OCI-LY7 (cell line): ENCODE measurements around the gene RNPEPL1.

ENCODE experiments used
- CTCF ChIP-seq: fragments of 200-600 bp; sonication (generic); conservative IDR thresholded peaks from 2 replicates; pipeline ENCODE4 v1.5.1; 2014; ENCODE audit warnings: mild to moderate bottlenecking, antibody characterized with exemption, low read length, moderate library complexity, mixed read lengths
- EZH2phosphoT487 ChIP-seq: fragments of 200-600 bp; sonication (generic); IDR thresholded peaks from 2 replicates; pipeline ENCODE4 v1.6.1; 2018; ENCODE audit warnings: low read depth, borderline replicate concordance, mild to moderate bottlenecking, mixed run types, antibody characterized with exemption, low read length, moderate library complexity, mixed read lengths

DNA sequence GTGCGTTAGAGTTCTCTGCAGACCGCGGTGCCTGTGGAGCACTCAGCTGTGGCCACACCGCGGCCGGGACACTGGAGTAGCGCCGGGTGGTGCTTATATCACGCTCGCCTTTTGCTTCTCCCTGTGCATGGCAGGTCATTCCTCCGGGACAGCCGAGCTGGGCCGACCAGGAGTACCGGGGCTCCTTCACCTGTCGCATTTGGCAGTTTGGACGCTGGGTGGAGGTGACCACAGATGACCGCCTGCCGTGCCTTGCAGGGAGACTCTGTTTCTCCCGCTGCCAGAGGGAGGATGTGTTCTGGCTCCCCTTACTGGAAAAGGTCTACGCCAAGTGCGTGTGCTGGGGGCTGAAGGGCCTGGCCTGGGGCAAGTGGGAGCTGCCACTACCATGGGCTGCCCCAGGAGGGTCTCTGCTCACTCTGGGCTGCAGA lies 22.4 kb downstream of the RNPEPL1 start:
- TF ChIP-seq CTCF (no peak), EZH2phosphoT487 (no peak)
